ENCODE measurements around the gene ARHGEF1.

GRCh38 chr19:41906916-41907680, 24.1 kb downstream of the ARHGEF1 start:
- TF ChIP-seq CTCF (IDR thresholded peaks at IDR 0.05; ENCODE audit: insufficient read depth, low read depth, low read length) (no peak), EZH2 (IDR thresholded peaks at IDR 0.05; ENCODE audit: insufficient read depth, low read length) (no peak)

Measured in astrocyte (in vitro differentiated cells and primary cell).